T-helper 9 cell (primary cell): ENCODE measurements around the gene CREB3L2.
"Not testable (repeated sequence)": the region's sequence is repeated elsewhere in the genome, so short reads cannot be mapped to it uniquely, and the experiment has no call there.

Source experiments
- DNase-seq: peaks from one replicate; pipeline ENCODE4 v3.0.0-alpha.2; 2020
- total RNA-seq, 2 donors: gene quantifications; one replicate each; lab custom pipeline; 2026; lab: John Stamatoyannopoulos, UW

Gene CREB3L2, protein sequence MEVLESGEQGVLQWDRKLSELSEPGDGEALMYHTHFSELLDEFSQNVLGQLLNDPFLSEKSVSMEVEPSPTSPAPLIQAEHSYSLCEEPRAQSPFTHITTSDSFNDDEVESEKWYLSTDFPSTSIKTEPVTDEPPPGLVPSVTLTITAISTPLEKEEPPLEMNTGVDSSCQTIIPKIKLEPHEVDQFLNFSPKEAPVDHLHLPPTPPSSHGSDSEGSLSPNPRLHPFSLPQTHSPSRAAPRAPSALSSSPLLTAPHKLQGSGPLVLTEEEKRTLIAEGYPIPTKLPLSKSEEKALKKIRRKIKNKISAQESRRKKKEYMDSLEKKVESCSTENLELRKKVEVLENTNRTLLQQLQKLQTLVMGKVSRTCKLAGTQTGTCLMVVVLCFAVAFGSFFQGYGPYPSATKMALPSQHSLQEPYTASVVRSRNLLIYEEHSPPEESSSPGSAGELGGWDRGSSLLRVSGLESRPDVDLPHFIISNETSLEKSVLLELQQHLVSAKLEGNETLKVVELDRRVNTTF
- 29.0 to 32.6 reads per million in 2 donors for total RNA-seq

- DNase-seq, result peak; percentile 57
Observed at GRCh38 chr7:138001529-138002095, at the start of gene CREB3L2. TSS of gene CREB3L2 (minus strand) at chr7:138002086. CDS start at chr7:138001705, 381 bp downstream.

- DNase-seq, result no peak
Observed at GRCh38 chr7:138049505-138050116, 47.7 kb upstream of the CREB3L2 start.

GRCh38 chr7:138047907-138048306, 46.0 kb upstream of the CREB3L2 start:
- DNase-seq, result no peak

DNA sequence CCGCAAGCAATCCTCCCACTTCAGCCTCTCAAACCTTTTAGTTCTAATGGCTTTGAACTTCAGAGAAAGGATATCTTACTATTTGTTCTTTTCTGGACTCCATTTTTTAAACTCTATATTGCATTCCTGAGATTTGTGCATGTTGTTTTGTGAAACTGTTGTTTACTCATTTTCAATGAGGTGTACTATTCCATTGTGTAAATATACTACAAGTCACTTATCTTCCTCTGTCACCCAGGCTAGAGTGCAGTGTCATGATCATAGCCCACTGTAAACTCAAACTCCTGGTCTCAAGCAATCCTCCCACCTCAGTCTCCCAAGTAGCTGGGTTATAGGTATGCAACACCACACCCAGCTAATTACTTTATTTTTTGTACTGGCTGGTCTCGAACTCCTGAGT, 43.0 kb upstream of the CREB3L2 start:
- DNase-seq, result no peak

DNA sequence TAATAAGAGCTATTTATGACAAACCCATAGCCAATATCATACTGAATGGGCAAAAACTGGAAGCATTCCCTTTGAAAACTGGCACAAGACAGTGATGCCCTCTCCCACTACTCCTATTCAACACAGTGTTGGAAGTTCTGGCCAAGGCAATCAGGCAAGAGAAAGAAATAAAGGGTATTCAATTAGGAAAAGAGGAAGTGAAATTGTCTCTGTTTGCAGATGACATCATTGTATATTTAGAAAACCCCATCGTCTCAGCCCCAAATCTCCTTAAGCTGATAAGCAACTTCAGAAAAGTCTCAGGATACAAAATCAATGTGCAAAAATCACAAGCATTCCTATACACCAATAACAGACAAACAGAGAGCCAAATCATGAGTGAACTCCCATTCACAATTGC, 38.2 kb upstream of the CREB3L2 start:
- DNase-seq, result not testable (repeated sequence)

DNA sequence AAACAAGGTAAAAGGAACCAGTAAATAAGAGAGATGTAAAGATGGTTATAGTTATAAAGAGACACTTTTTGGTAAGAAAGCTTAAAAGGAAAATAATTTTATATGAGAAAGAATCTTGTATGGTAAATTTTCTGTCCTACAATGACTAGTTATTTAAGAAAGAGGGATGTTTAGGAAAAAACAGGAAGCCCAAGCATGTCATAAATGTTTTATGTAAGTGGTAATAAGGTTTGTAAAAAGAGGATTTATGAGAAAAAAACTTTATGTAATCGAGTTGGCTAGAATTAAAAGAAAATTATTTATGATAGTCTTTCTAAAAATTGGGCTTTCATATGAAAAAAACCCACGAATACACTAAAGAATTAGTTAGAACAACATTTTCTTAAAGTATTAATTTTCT, 34.2 kb upstream of the CREB3L2 start:
- DNase-seq, result no peak

GRCh38 chr7:138033241-138033640, 31.4 kb upstream of the CREB3L2 start:
- no peak for DNase-seq

DNA sequence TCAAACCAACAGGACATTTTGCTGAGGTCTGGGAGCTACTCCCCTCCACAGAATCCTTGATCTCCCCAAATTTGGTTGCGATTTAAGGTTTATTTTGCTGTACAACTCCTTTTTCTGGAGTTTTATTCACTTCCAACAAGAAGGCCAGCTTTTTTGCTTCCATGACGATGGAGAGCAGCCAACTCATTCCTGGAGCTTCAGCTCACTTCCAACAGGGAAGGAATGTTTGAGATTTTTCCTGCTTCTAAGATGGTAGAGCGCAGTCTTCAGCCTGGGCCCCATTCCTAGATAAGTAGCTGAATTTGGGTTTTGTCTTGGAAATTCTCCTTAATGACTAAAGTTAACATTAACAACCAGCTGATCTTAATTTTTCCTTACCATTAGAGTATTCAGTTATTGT, 30.9 kb upstream of the CREB3L2 start:
- no peak for DNase-seq

GRCh38 chr7:138032186-138032585, 30.3 kb upstream of the CREB3L2 start:
- DNase-seq, result no peak

DNA sequence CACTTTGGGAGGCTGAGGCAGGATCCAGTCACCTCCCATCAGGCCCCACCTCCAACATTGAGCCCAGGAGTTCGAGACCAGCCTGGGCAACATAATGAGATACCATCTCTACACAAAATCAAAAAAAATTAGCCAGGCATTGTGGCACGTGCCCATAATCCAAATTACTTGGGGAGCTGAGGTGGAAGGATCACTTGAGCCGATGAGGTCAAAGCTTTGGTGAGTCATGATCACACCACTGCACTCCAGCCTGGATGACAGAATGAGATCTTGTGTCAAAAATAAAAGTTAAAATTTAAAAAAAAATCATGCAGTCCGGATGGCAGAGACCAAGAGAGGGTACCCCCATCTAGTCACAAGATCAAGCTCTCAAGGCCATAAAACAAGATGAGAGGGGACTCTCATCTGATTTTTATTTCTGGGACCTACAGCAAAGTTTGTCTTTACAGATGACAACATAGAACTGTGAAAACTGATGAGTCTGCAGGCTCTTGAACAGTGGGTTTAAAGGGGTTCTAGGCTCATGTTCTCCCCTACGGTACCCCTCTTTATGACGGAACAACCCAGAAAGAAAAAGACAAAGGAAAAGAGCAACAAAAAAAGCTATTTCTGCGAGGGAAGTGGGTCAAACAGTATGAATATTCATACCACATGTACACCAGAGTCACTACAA, 28.9 kb upstream of the CREB3L2 start:
- no peak for DNase-seq

DNA sequence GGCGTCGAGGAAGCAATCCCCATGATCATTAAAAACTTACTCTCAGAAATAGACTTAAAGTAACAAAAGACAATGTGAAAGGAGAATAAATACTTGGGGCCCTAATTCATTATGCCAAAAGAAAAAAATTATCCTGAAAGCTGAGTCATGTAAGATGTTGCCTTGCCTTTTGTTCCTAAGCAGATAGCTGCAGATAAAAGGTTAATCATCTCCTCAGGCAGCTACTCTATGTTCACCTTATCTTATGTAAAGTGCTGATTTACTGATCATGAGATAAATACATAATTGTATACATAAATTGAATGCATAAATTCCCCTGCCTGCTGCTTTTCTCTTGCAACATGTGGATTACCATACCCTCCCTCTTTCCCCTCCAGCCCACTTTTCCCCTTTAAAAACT, 28.1 kb upstream of the CREB3L2 start:
- no peak for DNase-seq

DNA sequence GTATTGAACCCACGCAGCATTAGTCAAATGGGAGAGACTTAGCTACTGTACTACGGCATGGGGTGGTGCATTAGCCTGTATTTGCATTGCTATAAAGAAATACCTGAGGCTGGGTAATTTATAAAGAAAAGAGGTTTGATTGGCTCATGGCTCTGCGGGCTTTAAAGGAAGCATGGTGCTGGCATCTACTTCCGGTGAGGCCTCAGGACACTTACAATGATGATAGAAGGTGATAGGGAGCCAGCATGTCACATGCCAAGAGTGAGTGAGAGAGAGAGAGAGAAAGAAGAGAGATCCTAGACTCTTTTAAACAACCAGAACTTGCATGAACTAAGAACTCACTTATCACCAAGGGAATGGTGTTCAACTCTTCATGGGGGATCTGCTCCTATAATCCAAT, 27.2 kb upstream of the CREB3L2 start:
- no peak for DNase-seq

DNA sequence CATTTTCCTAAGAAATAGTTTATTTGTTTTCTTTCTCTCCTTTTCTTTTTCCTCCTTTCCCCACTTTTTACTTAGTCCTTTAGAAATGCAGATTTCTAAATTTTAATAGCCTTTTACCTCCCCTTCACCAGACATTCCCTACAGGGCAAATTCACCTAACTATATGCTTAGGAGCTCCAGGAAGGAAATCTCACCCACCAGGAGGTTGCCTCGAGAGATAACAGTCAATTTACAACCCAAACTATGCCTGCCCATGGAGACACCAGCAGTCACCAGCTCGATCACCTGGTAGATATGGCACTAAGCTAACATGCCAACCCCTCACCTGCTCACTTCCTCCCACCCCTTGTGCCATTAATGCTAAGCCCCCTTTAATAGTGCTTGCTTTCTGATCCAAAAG, 25.2 kb upstream of the CREB3L2 start:
- DNase-seq, result no peak

DNA sequence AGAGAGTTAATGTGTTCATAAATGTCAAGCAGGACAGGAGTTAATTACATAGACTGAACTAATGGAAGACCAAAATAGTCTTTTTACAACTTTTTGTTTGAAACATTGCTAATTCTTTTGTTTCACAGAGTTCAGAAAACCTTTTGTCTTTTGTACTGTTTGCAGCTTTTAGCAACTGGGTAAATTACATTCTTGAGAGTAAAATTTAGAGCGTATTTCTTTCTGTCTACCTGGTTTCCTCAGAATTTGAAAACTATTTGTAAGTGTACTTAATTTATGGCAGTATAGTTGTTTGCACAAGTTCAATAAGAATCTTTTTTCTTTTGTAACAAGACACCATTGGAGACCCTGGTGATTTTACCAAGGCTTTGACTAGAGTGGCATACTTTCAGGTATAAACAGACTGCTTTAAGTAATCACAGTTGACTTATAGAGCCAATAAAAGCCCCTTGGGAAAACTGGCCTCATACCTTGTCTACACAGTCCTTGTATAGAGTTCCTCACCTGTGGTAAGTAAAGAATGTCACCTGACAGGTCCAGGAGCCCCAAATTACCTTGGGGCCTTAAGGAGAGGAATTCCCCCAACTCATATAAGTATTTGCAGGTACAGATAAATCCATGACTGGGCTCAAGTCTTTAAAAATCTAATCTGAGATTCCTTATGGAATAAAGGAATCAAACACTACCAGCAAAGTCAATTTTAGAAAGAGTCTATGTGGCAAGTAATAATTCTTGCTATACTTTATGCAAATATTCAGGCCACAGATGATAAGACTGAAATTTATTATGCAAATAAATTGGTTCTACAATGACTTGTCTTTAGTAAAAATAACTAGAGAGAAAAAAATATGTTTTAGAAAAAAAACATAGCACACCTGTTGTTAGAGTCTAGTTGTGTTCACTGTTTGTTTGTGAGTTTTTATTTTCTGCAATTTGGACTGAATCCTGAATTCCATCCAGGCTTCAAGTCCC, 23.6 kb upstream of the CREB3L2 start:
- no peak for DNase-seq

- DNase-seq, result no peak
Observed at GRCh38 chr7:138024765-138025164, 22.9 kb upstream of the CREB3L2 start.

DNA sequence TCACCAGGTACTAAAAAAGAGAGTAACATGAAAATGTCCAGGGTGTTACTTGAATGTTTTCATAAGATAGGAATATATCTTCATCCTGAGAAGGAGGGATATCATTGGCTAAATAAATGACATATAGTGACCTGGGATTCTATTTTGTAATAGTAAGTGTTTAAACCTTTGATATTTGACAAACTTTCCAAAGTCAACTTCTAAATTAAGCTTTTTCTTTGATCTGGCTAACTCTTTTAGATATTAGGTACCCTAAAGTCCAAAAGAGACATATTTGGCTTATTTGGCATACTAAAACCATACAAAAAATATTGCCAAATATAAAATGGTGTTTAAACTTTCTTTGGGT, 22.4 kb upstream of the CREB3L2 start:
- no peak for DNase-seq

GRCh38 chr7:138023618-138024342, 21.9 kb upstream of the CREB3L2 start:
- no peak for DNase-seq

GRCh38 chr7:138021889-138022288, 20.0 kb upstream of the CREB3L2 start:
- no peak for DNase-seq

- DNase-seq, result no peak
Observed at GRCh38 chr7:138017992-138018391, 16.1 kb upstream of the CREB3L2 start.

DNA sequence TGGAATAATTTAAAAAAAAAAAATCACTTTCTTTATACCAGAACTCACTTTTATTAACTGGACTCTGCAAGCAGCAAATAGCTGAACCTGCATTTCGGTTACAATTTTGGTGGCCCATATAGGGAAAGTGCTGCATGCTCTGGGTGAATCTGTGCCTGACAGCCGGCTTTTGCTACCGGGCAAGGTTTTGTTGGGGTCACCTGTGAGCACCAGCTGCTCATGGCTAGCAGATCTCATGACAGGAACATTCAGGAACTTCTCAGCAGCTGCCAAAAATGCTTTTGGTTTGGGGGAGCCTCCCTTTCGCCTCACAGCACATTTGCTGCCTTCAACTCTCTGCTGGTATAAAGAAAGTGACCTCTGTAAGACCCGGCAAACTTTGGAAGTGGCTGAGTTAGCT, 13.2 kb upstream of the CREB3L2 start:
- no peak for DNase-seq

GRCh38 chr7:138014686-138015085, 12.8 kb upstream of the CREB3L2 start:
- DNase-seq, result no peak
